Subcutaneous adipose tissue (tissue), 4 donors: ENCODE measurements around the gene TAF1C. TPM values are rescaled to one million over a fixed set of nuclear protein-coding genes. Genes with fewer than 3 reads are reported as not detected.

Experiments used
- total RNA-seq, 4 donors: library from RNA; depleted of rRNA; stranded (reverse); fragments of >200 nt; gene quantifications; one replicate each; pipeline ENCODE4 v1.1.0, GENCODE V29; 2016
- TF ChIP-seq, protein P1 (sequence below): fragments of 450-650 bp; IDR thresholded peaks from one replicate; pipeline ENCODE4 v1.5.1; 2016; ENCODE audit warnings: low read depth, mild to moderate bottlenecking, control low read depth, antibody characterized with exemption, moderate library complexity

Gene TAF1C
- total RNA-seq, 4 donors from 2014 or later = 15.0 to 99.7 (median 36.5) TPM

DNA sequence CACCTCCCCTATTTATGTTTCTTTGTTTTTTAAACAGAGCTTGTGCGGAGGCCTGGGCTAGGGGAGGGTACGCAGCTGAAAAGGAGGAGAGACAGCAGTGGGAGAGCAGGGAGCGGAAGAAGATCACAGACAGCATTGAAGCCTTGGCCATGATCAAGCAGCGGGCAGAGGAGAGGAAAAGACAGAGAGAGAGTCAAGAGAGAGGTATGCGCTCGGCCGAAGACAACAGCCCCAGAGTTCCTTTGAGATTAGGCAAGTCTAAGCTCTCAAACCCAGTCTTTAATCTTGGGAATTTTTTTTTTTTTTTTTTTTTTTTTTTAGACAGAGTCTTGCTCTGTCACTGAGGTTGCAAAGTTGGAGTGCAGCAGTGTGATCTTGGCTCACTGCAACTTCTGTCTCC, 21.1 kb downstream of the TAF1C start:
- TF ChIP-seq, protein P1, sequence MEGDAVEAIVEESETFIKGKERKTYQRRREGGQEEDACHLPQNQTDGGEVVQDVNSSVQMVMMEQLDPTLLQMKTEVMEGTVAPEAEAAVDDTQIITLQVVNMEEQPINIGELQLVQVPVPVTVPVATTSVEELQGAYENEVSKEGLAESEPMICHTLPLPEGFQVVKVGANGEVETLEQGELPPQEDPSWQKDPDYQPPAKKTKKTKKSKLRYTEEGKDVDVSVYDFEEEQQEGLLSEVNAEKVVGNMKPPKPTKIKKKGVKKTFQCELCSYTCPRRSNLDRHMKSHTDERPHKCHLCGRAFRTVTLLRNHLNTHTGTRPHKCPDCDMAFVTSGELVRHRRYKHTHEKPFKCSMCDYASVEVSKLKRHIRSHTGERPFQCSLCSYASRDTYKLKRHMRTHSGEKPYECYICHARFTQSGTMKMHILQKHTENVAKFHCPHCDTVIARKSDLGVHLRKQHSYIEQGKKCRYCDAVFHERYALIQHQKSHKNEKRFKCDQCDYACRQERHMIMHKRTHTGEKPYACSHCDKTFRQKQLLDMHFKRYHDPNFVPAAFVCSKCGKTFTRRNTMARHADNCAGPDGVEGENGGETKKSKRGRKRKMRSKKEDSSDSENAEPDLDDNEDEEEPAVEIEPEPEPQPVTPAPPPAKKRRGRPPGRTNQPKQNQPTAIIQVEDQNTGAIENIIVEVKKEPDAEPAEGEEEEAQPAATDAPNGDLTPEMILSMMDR = no peak

DNA sequence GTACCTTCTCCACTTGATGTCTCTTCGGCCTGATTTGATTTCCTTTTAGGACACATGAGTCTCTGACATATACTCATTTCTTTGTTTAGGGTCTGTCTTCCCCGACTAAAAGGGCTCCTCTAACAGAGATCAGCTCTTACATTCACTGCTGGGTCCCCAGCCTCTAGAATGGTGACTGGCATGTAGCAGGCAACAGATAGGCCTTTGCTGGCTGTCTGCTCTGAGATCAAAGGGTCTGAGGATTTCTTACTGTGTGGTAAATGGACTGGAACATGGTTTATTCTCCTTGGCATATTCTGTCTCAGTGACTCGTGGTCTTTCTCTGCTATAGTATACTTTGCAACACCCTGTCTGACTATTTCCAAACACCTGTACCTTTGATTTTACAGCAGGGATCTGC, 25.1 kb downstream of the TAF1C start:
- TF ChIP-seq, protein P1 = no peak

- TF ChIP-seq, protein P1 = no peak
Measured at GRCh38 chr16:84161037-84161436, 25.8 kb downstream of the TAF1C start.

- TF ChIP-seq, protein P1 = no peak
Measured at GRCh38 chr16:84159800-84160199, 27.1 kb downstream of the TAF1C start.

- TF ChIP-seq, protein P1 = no peak
Measured at GRCh38 chr16:84159007-84159406, 27.9 kb downstream of the TAF1C start.

- TF ChIP-seq, protein P1 = no peak
Measured at GRCh38 chr16:84156342-84156784, 30.5 kb downstream of the TAF1C start.

DNA sequence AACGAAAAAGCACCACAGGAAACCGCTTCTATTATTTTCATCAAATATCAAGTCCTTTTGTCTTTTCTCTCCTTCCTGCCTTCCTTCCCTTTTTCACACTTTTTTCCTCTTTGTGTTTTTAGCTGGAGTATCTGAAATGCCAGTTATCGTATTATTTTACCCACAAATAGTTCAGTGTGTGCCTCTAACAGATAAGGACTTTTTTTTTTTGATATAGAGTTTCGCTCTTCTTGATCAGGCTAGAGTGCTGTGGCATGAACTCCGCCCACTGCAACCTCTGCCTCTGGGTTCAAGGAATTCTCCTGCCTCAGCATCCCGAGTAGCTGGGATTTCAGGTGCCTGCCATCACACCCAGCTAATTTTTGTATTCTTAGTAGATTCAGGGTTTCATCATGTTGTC, 31.1 kb downstream of the TAF1C start:
- TF ChIP-seq, protein P1 = no peak
